ENCODE data around the gene ILKAP. TPM values are rescaled to one million over a fixed set of nuclear protein-coding genes. Genes with fewer than 3 reads are reported as not detected.

ILKAP gene
- total and polyA plus RNA-seq, 2 donors (not counting 1 experiment from before 2014, with no cell fraction given): 82.5 to 98.6 TPM

- TF ChIP-seq EZH2 (IDR thresholded peaks at IDR 0.05; ENCODE audit: borderline replicate concordance, insufficient read depth, low read depth, low read length, poor library complexity, severe bottlenecking): no peak
- TF ChIP-seq, protein P1, sequence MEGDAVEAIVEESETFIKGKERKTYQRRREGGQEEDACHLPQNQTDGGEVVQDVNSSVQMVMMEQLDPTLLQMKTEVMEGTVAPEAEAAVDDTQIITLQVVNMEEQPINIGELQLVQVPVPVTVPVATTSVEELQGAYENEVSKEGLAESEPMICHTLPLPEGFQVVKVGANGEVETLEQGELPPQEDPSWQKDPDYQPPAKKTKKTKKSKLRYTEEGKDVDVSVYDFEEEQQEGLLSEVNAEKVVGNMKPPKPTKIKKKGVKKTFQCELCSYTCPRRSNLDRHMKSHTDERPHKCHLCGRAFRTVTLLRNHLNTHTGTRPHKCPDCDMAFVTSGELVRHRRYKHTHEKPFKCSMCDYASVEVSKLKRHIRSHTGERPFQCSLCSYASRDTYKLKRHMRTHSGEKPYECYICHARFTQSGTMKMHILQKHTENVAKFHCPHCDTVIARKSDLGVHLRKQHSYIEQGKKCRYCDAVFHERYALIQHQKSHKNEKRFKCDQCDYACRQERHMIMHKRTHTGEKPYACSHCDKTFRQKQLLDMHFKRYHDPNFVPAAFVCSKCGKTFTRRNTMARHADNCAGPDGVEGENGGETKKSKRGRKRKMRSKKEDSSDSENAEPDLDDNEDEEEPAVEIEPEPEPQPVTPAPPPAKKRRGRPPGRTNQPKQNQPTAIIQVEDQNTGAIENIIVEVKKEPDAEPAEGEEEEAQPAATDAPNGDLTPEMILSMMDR (IDR thresholded peaks at IDR 0.05): no peak
- Histone ChIP-seq H3K4me2 (replicated peaks; ENCODE audit: low read depth, low read length, poor library complexity, severe bottlenecking) (no peak overlapping the region), H3K79me2 (ENCODE audit: control insufficient read depth, insufficient read depth, low read length) (no peaks in the 10 kb centered on the region), H3K4me3 (ENCODE audit: control extremely low read depth in 1 of 5, extremely low read depth in 1 of 5, insufficient read depth in 1 of 5, low read depth in 2 of 5, low read length in 4 of 5) (no peak overlapping the region), H3K9ac (ENCODE audit: low read length) (no peak overlapping the region), H4K20me1 (ENCODE audit: control insufficient read depth, insufficient read depth, low read length, poor library complexity, severe bottlenecking) (no peaks in the 10 kb centered on the region), H3K4me1 (ENCODE audit: control insufficient read depth in 2 of 2, insufficient read depth in 2 of 2, low read length in 2 of 2) (peaks cover 6 to 8% of the 10 kb centered on the region in 2 donors), H3K9me3 (ENCODE audit: control extremely low read depth in 1 of 3, control insufficient read depth in 2 of 3, insufficient read depth in 1 of 3, low read length in 2 of 3) (no peaks in the 10 kb centered on the region), H3K36me3 (replicated peaks in 1 of 2; ENCODE audit: control extremely low read depth in 1 of 2, control insufficient read depth in 1 of 2, extremely low read depth in 1 of 2, insufficient read depth in 2 of 2, low read length in 1 of 2) (no peaks in the 10 kb centered on the region), H3K27ac (ENCODE audit: low read length in 2 of 2) (no peak overlapping the region), H2AFZ (ENCODE audit: insufficient read depth, low read depth, low read length, poor library complexity, severe bottlenecking) (no peak overlapping the region), H3K27me3 (replicated peaks in 1 of 4; ENCODE audit: control extremely low read depth in 1 of 4, control insufficient read depth in 3 of 4, insufficient read depth in 4 of 4, low read length in 3 of 4) (no peaks in the 10 kb centered on the region)
- H3K4me1 Mint-ChIP-seq: peaks cover 8% of the 10 kb centered on the region
- DNase-seq (no peak), ATAC-seq (ENCODE audit: low read depth) (no peak)
- CTCF ChIA-PET: no interaction called here
- no peaks in the 10 kb centered on the region for H3K27me3 Mint-ChIP-seq
- POLR2A ChIA-PET: no interaction called here
- 83% methylated on average over 14 of the region's 14 CpGs for WGBS (ENCODE audit: insufficient coverage)
- H3K9me3 Mint-ChIP-seq (ENCODE audit: insufficient read depth): no peaks in the 10 kb centered on the region
- intact Hi-C loops (cut with micrococcal nuclease): no loop called here
- H3K4me3 Mint-ChIP-seq: no peak overlapping the region
- no peak overlapping the region for H3K27ac Mint-ChIP-seq
Measured at GRCh38 chr2:238133499-238134392, 69.7 kb downstream of the ILKAP start.
